Small intestine (tissue), 16 donors: ENCODE measurements around the gene THUMPD1. TPM values are rescaled to one million over a fixed set of nuclear protein-coding genes. Genes with fewer than 3 reads are reported as not detected.

Experiments
- DNase-seq, 2 donors: peaks; one replicate each; pipeline versions ENCODE4 v3.0.0 to v3.0.0-alpha.2; 2013
- FAIRE-seq: peaks from 2 replicates; lab custom pipeline; 2012; peaks lifted over from hg19 to GRCh38; lab: Jason Lieb, UNC
- H3K27ac ChIP-seq, 3 donors: one replicate each; pipeline ENCODE4 v1.5.1; 2013; ENCODE audit warnings: low read length in 2 of 3, mild to moderate bottlenecking in 2 of 3, control low read depth in 1 of 3, inconsistent platforms in 1 of 3, low read depth in 1 of 3, moderate library complexity in 1 of 3
- H3K27me3 ChIP-seq, 3 donors: one replicate each; pipeline ENCODE4 v1.6.1; 2013; ENCODE audit warnings: low read length in 3 of 3, inconsistent platforms in 1 of 3; ENCODE audit not compliant: control insufficient read depth in 3 of 3, insufficient read depth in 3 of 3
- H3K36me3 ChIP-seq, 3 donors: one replicate each; pipeline ENCODE4 v1.6.1; 2013; ENCODE audit warnings: low read length in 3 of 3, inconsistent platforms in 1 of 3, low read depth in 1 of 3, mild to moderate bottlenecking in 1 of 3, moderate library complexity in 1 of 3; ENCODE audit not compliant: control insufficient read depth in 3 of 3, insufficient read depth in 2 of 3
- H3K4me1 ChIP-seq, 3 donors: one replicate each; pipeline ENCODE4 v1.6.1; 2013; ENCODE audit warnings: low read length in 2 of 3, inconsistent platforms in 1 of 3, low read depth in 1 of 3, mild to moderate bottlenecking in 1 of 3, moderate library complexity in 1 of 3; ENCODE audit not compliant: control insufficient read depth in 3 of 3, insufficient read depth in 2 of 3
- H3K4me3 ChIP-seq, 3 donors: one replicate each; pipeline ENCODE4 v1.5.1; 2013; ENCODE audit warnings: low read length in 3 of 3, control low read depth in 1 of 3, inconsistent platforms in 1 of 3, low read depth in 1 of 3, mild to moderate bottlenecking in 1 of 3, moderate library complexity in 1 of 3
- H3K9me3 ChIP-seq, 2 donors: one replicate each; pipeline ENCODE4 v1.6.1; 2013; ENCODE audit warnings: low read depth in 1 of 2, low read length in 1 of 2; ENCODE audit not compliant: control insufficient read depth in 2 of 2, insufficient read depth in 1 of 2
- WGBS, 3 donors: extraction: QIAGEN DNeasy Blood & Tissue Kit; methylation state at CpG; one replicate each; pipeline ENCODE4 v1.1.7; 2013; 5-methylcytosine and 5-hydroxymethylcytosine counted together
- long read RNA-seq, 10 donors: transcript quantifications; one replicate each; lab custom pipeline, GENCODE V29; 2026
- polyA plus RNA-seq, 4 donors: library from polyadenylated mRNA; stranded (reverse) in 3 of 4; unstranded in 1 of 4; fragments of 200-250 nt in 3 of 4; fragments of 120-200 nt in 1 of 4; gene quantifications; one replicate each; pipeline versions ENCODE4 v1.2.1 to v1.2.3, GENCODE V29; 2013
- donor health status: healthy with polysubstance abuse.
- donor health status: control.
- donor health status: control.
- donor health status: Bipolar disorder and iron deficiency.
- donor health status: healthy.

THUMPD1 gene
- 10 to 100 TPM in 3 of 4 donors, 1 to 10 TPM in 1; 7.6 to 43.2 (median 14.9) TPM for polyA plus RNA-seq
- long read RNA-seq, donor 1, result 0 reads
- long read RNA-seq, donor 2, full-length matches to known transcripts, result 5 of 17 reads
- long read RNA-seq, donor 2, partial matches to known transcripts, result 12 of 17 reads
- long read RNA-seq, donor 2, other reads (novel, unspliced or antisense), result 0 of 17 reads
- long read RNA-seq, donor 3, partial matches to known transcripts, result 0 of 3 reads
- long read RNA-seq, donor 3, other reads (novel, unspliced or antisense), result 0 of 3 reads
- long read RNA-seq, donor 4, result 0 reads
- long read RNA-seq, donor 5, full-length matches to known transcripts, result 4 of 4 reads
- long read RNA-seq, donor 5, partial matches to known transcripts, result 0 of 4 reads
- long read RNA-seq, donor 5, other reads (novel, unspliced or antisense), result 0 of 4 reads
- long read RNA-seq, donor 6, full-length matches to known transcripts, result 10 of 10 reads
- long read RNA-seq, donor 6, partial matches to known transcripts, result 0 of 10 reads
- long read RNA-seq, donor 6, other reads (novel, unspliced or antisense), result 0 of 10 reads
- long read RNA-seq, donor 7, full-length matches to known transcripts, result 6 of 16 reads
- long read RNA-seq, donor 7, partial matches to known transcripts, result 10 of 16 reads
- long read RNA-seq, donor 7, other reads (novel, unspliced or antisense), result 0 of 16 reads
- long read RNA-seq, donor 8, partial matches to known transcripts, result 0 of 1 reads
- long read RNA-seq, donor 8, other reads (novel, unspliced or antisense), result 0 of 1 reads
- long read RNA-seq, donor 9, full-length matches to known transcripts, result 4 of 4 reads
- long read RNA-seq, donor 9, partial matches to known transcripts, result 0 of 4 reads
- long read RNA-seq, donor 9, other reads (novel, unspliced or antisense), result 0 of 4 reads
- long read RNA-seq, donor 10, full-length matches to known transcripts, result 19 of 19 reads
- long read RNA-seq, donor 10, partial matches to known transcripts, result 0 of 19 reads
- long read RNA-seq, donor 10, other reads (novel, unspliced or antisense), result 0 of 19 reads

GRCh38 chr16:20741554-20742285 is at the start of gene THUMPD1:
Gene THUMPD1 (minus strand): TSS chr16:20741818. CDS start chr16:20741739, 79 bp downstream.
- peaks cover 0 to 4% of the 10 kb centered on the region in 2 donors for H3K9me3 ChIP-seq
- DNase-seq (peak; percentile 96 to 98), FAIRE-seq (no peak)
- peaks cover 4 to 12% (median 11%) of the 10 kb centered on the region in 3 donors for H3K36me3 ChIP-seq
- peak within 1 kb of the TSS; percentile 86 to 99 (median 98) for H3K27ac ChIP-seq
- H3K4me1 ChIP-seq, result peaks cover 0 to 6% (median 5%) of the 10 kb centered on the region in 3 donors
- 1 to 4% (median 2%) methylated on average over 39 to 42 of the region's 42 CpGs for WGBS, 3 donors
- H3K27me3 ChIP-seq, result no peaks in the 10 kb centered on the region
- H3K4me3 ChIP-seq, result peak within 1 kb of the TSS; percentile 90 to 93 (median 93)

- Histone ChIP-seq H3K36me3 (no peaks in the 10 kb centered on the region), H3K4me3 (no peak overlapping the region), H3K27me3 (no peaks in the 10 kb centered on the region), H3K27ac (no peak overlapping the region), H3K4me1 (no peaks in the 10 kb centered on the region), H3K9me3 (no peaks in the 10 kb centered on the region)
- DNase-seq (no peak), FAIRE-seq (no peak)
Measured at GRCh38 chr16:20789130-20789529, 47.5 kb upstream of the THUMPD1 start.

- Histone ChIP-seq H3K27me3 (no peaks in the 10 kb centered on the region), H3K36me3 (peaks cover 0 to under 1% (median 0%) of the 10 kb centered on the region in 3 donors), H3K4me3 (no peak overlapping the region), H3K9me3 (no peaks in the 10 kb centered on the region), H3K4me1 (no peaks in the 10 kb centered on the region), H3K27ac (no peak overlapping the region)
- DNase-seq (no peak), FAIRE-seq (no peak)
Measured at GRCh38 chr16:20784204-20784603, 42.6 kb upstream of the THUMPD1 start.

DNA sequence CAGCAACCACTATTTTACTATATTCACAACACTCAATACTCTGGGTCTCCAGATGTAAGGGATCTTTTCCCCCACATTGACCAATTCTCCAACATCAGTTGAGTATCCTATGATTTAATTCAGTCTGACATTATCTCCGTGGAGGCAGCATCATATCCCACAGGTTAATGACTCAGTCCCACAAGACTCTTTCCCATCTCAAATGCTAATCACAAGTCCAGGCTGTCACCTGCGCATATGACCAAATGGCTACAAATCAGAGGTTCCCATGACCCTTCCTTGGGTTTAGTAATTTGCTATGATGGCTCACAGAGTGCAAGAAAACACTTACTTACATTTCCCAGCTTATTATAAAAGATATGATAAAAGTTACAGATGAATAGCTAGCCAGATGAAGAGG is 40.9 kb upstream of the THUMPD1 start:
- H3K27ac ChIP-seq, result no peak overlapping the region
- FAIRE-seq (no peak), DNase-seq (no peak)
- H3K36me3 ChIP-seq, result peaks cover 0 to 4% (median under 1%) of the 10 kb centered on the region in 3 donors
- H3K27me3 ChIP-seq, result no peaks in the 10 kb centered on the region
- H3K9me3 ChIP-seq, result no peaks in the 10 kb centered on the region
- WGBS, 3 donors, result 88 to 93% (median 90%) methylated on average over 2 of the region's 2 CpGs
- H3K4me3 ChIP-seq, result no peak overlapping the region
- H3K4me1 ChIP-seq, result no peaks in the 10 kb centered on the region

GRCh38 chr16:20781697-20782096 is 40.1 kb upstream of the THUMPD1 start:
- FAIRE-seq (no peak), DNase-seq (no peak)
- Histone ChIP-seq H3K4me1 (no peaks in the 10 kb centered on the region), H3K27ac (no peak overlapping the region), H3K36me3 (peaks cover 0 to 4% (median 2%) of the 10 kb centered on the region in 3 donors), H3K27me3 (no peaks in the 10 kb centered on the region), H3K9me3 (no peaks in the 10 kb centered on the region), H3K4me3 (no peak overlapping the region)
- 81 to 92% (median 91%) methylated on average over 1 of the region's 1 CpG for WGBS, 3 donors

- FAIRE-seq (no peak), DNase-seq (peak; percentile 74 to 76)
- H3K4me3 ChIP-seq, result no peak overlapping the region
- peaks cover 0 to 4% (median 2%) of the 10 kb centered on the region in 3 donors for H3K36me3 ChIP-seq
- WGBS, 3 donors, result 73 to 77% (median 76%) methylated on average over 7 of the region's 7 CpGs
- no peaks in the 10 kb centered on the region for H3K9me3 ChIP-seq
- no peaks in the 10 kb centered on the region for H3K4me1 ChIP-seq
- no peak overlapping the region for H3K27ac ChIP-seq
- no peaks in the 10 kb centered on the region for H3K27me3 ChIP-seq
Measured at GRCh38 chr16:20774703-20775362, 33.2 kb upstream of the THUMPD1 start.

- Histone ChIP-seq H3K27me3 (no peaks in the 10 kb centered on the region), H3K9me3 (no peaks in the 10 kb centered on the region), H3K4me3 (no peak overlapping the region), H3K27ac (no peak overlapping the region), H3K4me1 (no peaks in the 10 kb centered on the region), H3K36me3 (peaks cover 0 to 2% (median 0%) of the 10 kb centered on the region in 3 donors)
- DNase-seq, result no peak
- no peak for FAIRE-seq
- 62 to 82% (median 79%) methylated on average over 3 of the region's 3 CpGs for WGBS, 3 donors
Measured at GRCh38 chr16:20773679-20774078, 32.1 kb upstream of the THUMPD1 start.
